HCT116 (cell line): Measurements from ENCODE around the gene ANKFN1. TPM values are rescaled to one million over a fixed set of nuclear protein-coding genes. Genes with fewer than 3 reads are reported as not detected.

Source experiments
- ATAC-seq: fragments of 200-7000 bp; cut with Tn5 transposase; 2 replicates; pipeline ENCODE4 v1.9.1; 2020; ENCODE audit warnings: mild to moderate bottlenecking, moderate library complexity
- BruUV-seq: library from RNA; stranded (reverse); fragments of 400-500 nt; replicated peaks from 2 replicates; lab custom pipeline; 2021; lab: Mats Ljungman, UMichigan
- CTCF ChIA-PET: fragments of 300-600 bp; sonication (Branson Sonifier 250); formaldehyde crosslinking; loops from one replicate; lab custom pipeline; 2021; ENCODE audit warnings: antibody characterized with exemption; lab: Charles Lee
- POLR2A ChIA-PET: fragments of 300-600, 350-600 bp; sonication (Branson Sonifier 250); formaldehyde crosslinking; loops from one replicate; lab custom pipeline; 2021; ENCODE audit warnings: antibody characterized with exemption; lab: Charles Lee
- RAD21 ChIA-PET, 2 experiments: fragments of 300-600 bp; sonication (Branson Sonifier 250); formaldehyde crosslinking; loops; one replicate each; lab custom pipeline; 2023; ENCODE audit warnings: low total read pairs in 2 of 2; ENCODE audit not compliant: uncharacterized antibody in 2 of 2, unreplicated experiment in 2 of 2, low non-redundant PET in 1 of 2; lab: Charles Lee
- DNase-seq: peaks from one replicate; pipeline ENCODE4 v3.0.0-alpha.2; 2010; ENCODE audit warnings: low read depth, low spot score
- H2AFZ ChIP-seq: fragments of 200-600 bp; shearing (Covaris generic), sonication (generic); 2 replicates; pipeline ENCODE4 v1.6.1; 2017; ENCODE audit warnings: low read depth, mixed run types, mixed read lengths, antibody characterized with exemption, low read length; ENCODE audit not compliant: poor library complexity, severe bottlenecking
- H3K27ac ChIP-seq: 2 replicates; pipeline ENCODE4 v1.5.1; 2012; ENCODE audit warnings: low read depth, low read length
- H3K27me3 ChIP-seq: fragments of 200-600 bp; sonication (generic); 2 replicates; pipeline ENCODE4 v1.6.1; 2016; ENCODE audit warnings: mixed run types, low read length, mixed read lengths; ENCODE audit not compliant: insufficient read depth
- H3K36me3 ChIP-seq, 2 experiments: fragments of 200-500 bp in 1 of 2; fragments of 200-600 bp in 1 of 2; sonication (Bioruptor generic) in 1 of 2; sonication (generic) in 1 of 2; 2 replicates each; pipeline versions ENCODE4 v1.5.1 to v1.6.1; 2014 to 2016; ENCODE audit warnings: low read length in 2 of 2, inconsistent platforms in 1 of 2, mixed read lengths in 1 of 2, mixed run types in 1 of 2; ENCODE audit not compliant: insufficient read depth in 2 of 2, control insufficient read depth in 1 of 2
- H3K4me1 ChIP-seq, 2 experiments: fragments of 200-600 bp in 1 of 2; sonication (generic) in 1 of 2; 2 replicates each; pipeline versions ENCODE4 v1.5.1 to v1.6.1; 2012 to 2017; ENCODE audit warnings: low read length in 2 of 2, inconsistent platforms in 1 of 2, mild to moderate bottlenecking in 1 of 2, mixed read lengths in 1 of 2, mixed run types in 1 of 2, moderate library complexity in 1 of 2; ENCODE audit not compliant: insufficient read depth in 2 of 2, control insufficient read depth in 1 of 2
- H3K4me2 ChIP-seq: fragments of 200-600 bp; sonication (generic); 2 replicates; pipeline ENCODE4 v1.6.1; 2017; ENCODE audit warnings: mixed run types, low read length, mixed read lengths
- H3K4me3 ChIP-seq, 2 experiments: fragments of 200-600 bp in 1 of 2; sonication (generic) in 1 of 2; replicated peaks in 1 of 2; 2 replicates each; pipeline ENCODE4 v1.5.1; 2011 to 2016; ENCODE audit warnings: low read length in 2 of 2, control low read depth in 1 of 2, low read depth in 1 of 2, mild to moderate bottlenecking in 1 of 2, mixed read lengths in 1 of 2, mixed run types in 1 of 2
- H3K79me2 ChIP-seq: fragments of 200-600 bp; sonication (generic); 2 replicates; pipeline ENCODE4 v1.6.1; 2017; ENCODE audit warnings: mild to moderate bottlenecking, mixed run types, low read length, moderate library complexity, mixed read lengths; ENCODE audit not compliant: insufficient read depth
- H3K9ac ChIP-seq: fragments of 200-600 bp; sonication (generic); 2 replicates; pipeline ENCODE4 v1.6.1; 2016; ENCODE audit warnings: low read length, mixed read lengths
- H3K9me2 ChIP-seq: fragments of 200-600 bp; sonication (generic), shearing (Covaris generic); 2 replicates; pipeline ENCODE4 v1.6.1; 2017; ENCODE audit warnings: mixed run types, mild to moderate bottlenecking, moderate library complexity; ENCODE audit not compliant: insufficient read depth
- H3K9me3 ChIP-seq, 2 experiments: fragments of 200-500 bp in 1 of 2; fragments of 200-600 bp in 1 of 2; sonication (Bioruptor generic) in 1 of 2; sonication (generic) in 1 of 2; 2 replicates each; pipeline ENCODE4 v1.6.1; 2014 to 2017; ENCODE audit warnings: low read length in 2 of 2, mixed read lengths in 2 of 2, inconsistent platforms in 1 of 2, low read depth in 1 of 2, mild to moderate bottlenecking in 1 of 2, mixed run types in 1 of 2, moderate library complexity in 1 of 2; ENCODE audit not compliant: control insufficient read depth in 1 of 2, insufficient read depth in 1 of 2
- H4K20me1 ChIP-seq: fragments of 200-600 bp; sonication (generic), shearing (Covaris generic); 2 replicates; pipeline ENCODE4 v1.6.1; 2017; ENCODE audit warnings: mixed run types, mild to moderate bottlenecking, moderate library complexity; ENCODE audit not compliant: insufficient read depth
- ATF3 ChIP-seq: IDR thresholded peaks from 2 replicates; pipeline ENCODE4 v1.6.1; 2012
- CBX3 ChIP-seq: IDR thresholded peaks from 2 replicates; pipeline ENCODE4 v1.6.1; 2012; ENCODE audit warnings: low read depth
- CEBPB ChIP-seq: IDR thresholded peaks from 2 replicates; pipeline ENCODE4 v1.6.1; 2012; ENCODE audit warnings: low read depth
- EGR1 ChIP-seq: IDR thresholded peaks from 2 replicates; pipeline ENCODE4 v1.6.1; 2012; ENCODE audit warnings: low read depth
- ELF1 ChIP-seq: IDR thresholded peaks from 2 replicates; pipeline ENCODE4 v1.6.1; 2012; ENCODE audit warnings: low read depth, borderline replicate concordance
- FOSL1 ChIP-seq: IDR thresholded peaks from 2 replicates; pipeline ENCODE4 v1.6.1; 2012; ENCODE audit warnings: low read depth
- JUND ChIP-seq: IDR thresholded peaks from 2 replicates; pipeline ENCODE4 v1.6.1; 2012
- MAX ChIP-seq: IDR thresholded peaks from 2 replicates; pipeline ENCODE4 v1.6.1; 2012
- POLR2A ChIP-seq: IDR thresholded peaks from 2 replicates; pipeline ENCODE4 v1.7.0; 2011; ENCODE audit warnings: borderline replicate concordance; ENCODE audit not compliant: insufficient read depth, insufficient read length; ENCODE audit errors: extremely low read depth
- POLR2AphosphoS5 ChIP-seq: IDR thresholded peaks from 2 replicates; pipeline ENCODE4 v1.6.1; 2011; ENCODE audit warnings: mild to moderate bottlenecking, low read depth, low read length, moderate library complexity
- RAD21 ChIP-seq: IDR thresholded peaks from 2 replicates; pipeline ENCODE4 v1.6.1; 2012; ENCODE audit warnings: low read depth, mild to moderate bottlenecking
- REST ChIP-seq: IDR thresholded peaks from 2 replicates; pipeline ENCODE4 v1.6.1; 2012; ENCODE audit warnings: low read depth
- SP1 ChIP-seq: IDR thresholded peaks from 2 replicates; pipeline ENCODE4 v1.6.1; 2012; ENCODE audit warnings: low read depth
- TCF7L2 ChIP-seq: IDR thresholded peaks from 2 replicates; pipeline ENCODE4 v1.7.0; 2011; ENCODE audit warnings: borderline replicate concordance, inconsistent platforms; ENCODE audit not compliant: insufficient read depth, insufficient read length; ENCODE audit errors: extremely low read depth
- ZNF274 ChIP-seq: fragments of 200-500 bp; sonication (Bioruptor generic); IDR thresholded peaks from 2 replicates; pipeline ENCODE4 v1.6.1; 2014; ENCODE audit warnings: mild to moderate bottlenecking, low read depth, low read length, inconsistent platforms
- intact Hi-C: fragments of 100-400 bp; cut with micrococcal nuclease; formaldehyde crosslinking; loops from 2 replicates; pipeline ENCODE4 v1.10.0; 2022
- total RNA-seq: library from RNA; stranded (reverse); gene quantifications from one replicate; pipeline ENCODE4 v1.2.1, GENCODE V29; 2021; ENCODE audit not compliant: unreplicated experiment
- TF ChIP-seq, protein P1 (sequence below): IDR thresholded peaks from 2 replicates; pipeline ENCODE4 v1.6.1; 2011; ENCODE audit warnings: mild to moderate bottlenecking, low read length, moderate library complexity; ENCODE audit not compliant: insufficient replicate concordance; ENCODE audit errors: extremely low read depth

Gene ANKFN1
- total RNA-seq, 1 experiment from 2014 or later = 1.1 TPM

GRCh38 chr17:56395787-56396186 is 242.5 kb downstream of the ANKFN1 start:
- no peak for DNase-seq
- Histone ChIP-seq H3K9ac (no peak overlapping the region), H3K4me3 (no peak overlapping the region), H4K20me1 (no peaks in the 10 kb centered on the region), H3K9me3 (no peaks in the 10 kb centered on the region), H3K27ac (no peak overlapping the region), H3K79me2 (no peaks in the 10 kb centered on the region), H3K36me3 (no peaks in the 10 kb centered on the region), H3K9me2 (no peaks in the 10 kb centered on the region), H2AFZ (no peak overlapping the region), H3K27me3 (peaks cover 15% of the 10 kb centered on the region), H3K4me1 (no peaks in the 10 kb centered on the region), H3K4me2 (no peak overlapping the region)
- ChIA-PET RAD21 (no interaction called here), CTCF (no interaction called here), POLR2A (no interaction called here)
- intact Hi-C loops = no loop called here
- no TSS peak for BruUV-seq
- ATAC-seq = no peak
- TF ChIP-seq ELF1 (no peak), EGR1 (no peak), CEBPB (no peak), FOSL1 (no peak), JUND (no peak), SP1 (no peak), RAD21 (no peak), ATF3 (no peak), POLR2A (no peak), ZNF274 (no peak), POLR2AphosphoS5 (no peak), REST (no peak), CBX3 (no peak), TCF7L2 (no peak), MAX (no peak)
- TF ChIP-seq, protein P1, sequence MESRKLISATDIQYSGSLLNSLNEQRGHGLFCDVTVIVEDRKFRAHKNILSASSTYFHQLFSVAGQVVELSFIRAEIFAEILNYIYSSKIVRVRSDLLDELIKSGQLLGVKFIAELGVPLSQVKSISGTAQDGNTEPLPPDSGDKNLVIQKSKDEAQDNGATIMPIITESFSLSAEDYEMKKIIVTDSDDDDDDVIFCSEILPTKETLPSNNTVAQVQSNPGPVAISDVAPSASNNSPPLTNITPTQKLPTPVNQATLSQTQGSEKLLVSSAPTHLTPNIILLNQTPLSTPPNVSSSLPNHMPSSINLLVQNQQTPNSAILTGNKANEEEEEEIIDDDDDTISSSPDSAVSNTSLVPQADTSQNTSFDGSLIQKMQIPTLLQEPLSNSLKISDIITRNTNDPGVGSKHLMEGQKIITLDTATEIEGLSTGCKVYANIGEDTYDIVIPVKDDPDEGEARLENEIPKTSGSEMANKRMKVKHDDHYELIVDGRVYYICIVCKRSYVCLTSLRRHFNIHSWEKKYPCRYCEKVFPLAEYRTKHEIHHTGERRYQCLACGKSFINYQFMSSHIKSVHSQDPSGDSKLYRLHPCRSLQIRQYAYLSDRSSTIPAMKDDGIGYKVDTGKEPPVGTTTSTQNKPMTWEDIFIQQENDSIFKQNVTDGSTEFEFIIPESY = no peak
